OCI-LY7 (cell line): ENCODE measurements around the gene GRK4.

Source experiments
- EZH2phosphoT487 ChIP-seq: fragments of 200-600 bp; sonication (generic); IDR thresholded peaks from 2 replicates; pipeline ENCODE4 v1.6.1; 2018; ENCODE audit warnings: low read depth, borderline replicate concordance, mild to moderate bottlenecking, mixed run types, antibody characterized with exemption, low read length, moderate library complexity, mixed read lengths
- TF ChIP-seq, protein P1 (sequence below): fragments of 200-600 bp; sonication (generic); conservative IDR thresholded peaks from 2 replicates; pipeline ENCODE4 v1.5.1; 2014; ENCODE audit warnings: mild to moderate bottlenecking, antibody characterized with exemption, low read length, moderate library complexity, mixed read lengths

DNA sequence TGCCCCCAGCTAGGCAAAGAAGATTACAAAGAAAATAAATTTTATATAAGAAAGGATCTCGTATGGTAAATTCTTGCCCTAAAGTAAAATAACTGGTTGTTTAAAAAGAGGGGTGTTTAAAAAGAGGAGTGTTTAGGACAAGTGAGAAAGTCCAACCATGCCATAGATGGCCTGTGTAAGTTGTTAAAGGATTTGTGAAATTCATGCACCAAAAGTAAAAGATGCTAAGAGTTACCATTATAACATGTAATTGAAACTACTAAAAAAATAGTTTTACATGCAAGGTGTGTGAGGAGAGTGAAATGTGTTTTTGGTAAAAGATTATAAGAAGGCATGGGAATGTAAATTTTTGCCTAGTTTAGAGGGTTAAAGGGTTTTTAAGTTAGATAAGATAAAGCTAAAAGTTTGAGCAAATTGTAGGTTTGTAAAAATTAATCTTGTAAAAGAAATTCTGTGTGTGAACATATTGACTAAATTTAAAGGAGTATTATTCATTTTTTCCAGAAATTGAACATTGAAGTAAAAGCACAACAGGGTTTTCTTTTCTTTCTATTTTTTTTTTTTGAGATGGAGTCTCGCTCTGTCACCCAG, 90.9 kb downstream of the GRK4 start:
- TF ChIP-seq, protein P1, sequence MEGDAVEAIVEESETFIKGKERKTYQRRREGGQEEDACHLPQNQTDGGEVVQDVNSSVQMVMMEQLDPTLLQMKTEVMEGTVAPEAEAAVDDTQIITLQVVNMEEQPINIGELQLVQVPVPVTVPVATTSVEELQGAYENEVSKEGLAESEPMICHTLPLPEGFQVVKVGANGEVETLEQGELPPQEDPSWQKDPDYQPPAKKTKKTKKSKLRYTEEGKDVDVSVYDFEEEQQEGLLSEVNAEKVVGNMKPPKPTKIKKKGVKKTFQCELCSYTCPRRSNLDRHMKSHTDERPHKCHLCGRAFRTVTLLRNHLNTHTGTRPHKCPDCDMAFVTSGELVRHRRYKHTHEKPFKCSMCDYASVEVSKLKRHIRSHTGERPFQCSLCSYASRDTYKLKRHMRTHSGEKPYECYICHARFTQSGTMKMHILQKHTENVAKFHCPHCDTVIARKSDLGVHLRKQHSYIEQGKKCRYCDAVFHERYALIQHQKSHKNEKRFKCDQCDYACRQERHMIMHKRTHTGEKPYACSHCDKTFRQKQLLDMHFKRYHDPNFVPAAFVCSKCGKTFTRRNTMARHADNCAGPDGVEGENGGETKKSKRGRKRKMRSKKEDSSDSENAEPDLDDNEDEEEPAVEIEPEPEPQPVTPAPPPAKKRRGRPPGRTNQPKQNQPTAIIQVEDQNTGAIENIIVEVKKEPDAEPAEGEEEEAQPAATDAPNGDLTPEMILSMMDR: no peak
- TF ChIP-seq EZH2phosphoT487: no peak
